Measurements from ENCODE around the gene FRMD4B.

GRCh38 chr3:69236812-69237707 lies 148.8 kb downstream of the FRMD4B start:
- TF ChIP-seq CTCF (conservative IDR thresholded peaks at IDR 0.05 in 1 of 2, IDR thresholded peaks at IDR 0.05 in 1 of 2; ENCODE audit: low read depth in 1 of 2, low read length in 2 of 2) (no peak), EZH2 (IDR thresholded peaks at IDR 0.05; ENCODE audit: low read length, missing control alignments) (no peak)
